Activated T-helper 17 cell treated with anti-CD3 and anti-CD28 coated beads, Interleukin-2, amount 50 U/mL, for 72 hours (primary cell): ENCODE measurements around the gene ATP9B. TPM values are rescaled to one million over a fixed set of nuclear protein-coding genes. Genes with fewer than 3 reads are reported as not detected.
"Not testable (repeated sequence)": the region's sequence is repeated elsewhere in the genome, so short reads cannot be mapped to it uniquely, and the experiment has no call there.

Source experiments
- ATAC-seq: fragments of 150-1000 bp; cut with Tn5 transposase; replicated peaks from 2 replicates; pipeline ENCODE4 v1.10.0; 2021; ENCODE audit warnings: mild to moderate bottlenecking, moderate library complexity
- H3K27ac Mint-ChIP-seq: one replicate; pipeline ENCODE4 v1.8.0; 2022; ENCODE audit warnings: mixed read lengths
- H3K27me3 Mint-ChIP-seq: one replicate; pipeline ENCODE4 v1.8.0; 2022; ENCODE audit warnings: mixed read lengths
- H3K36me3 Mint-ChIP-seq: one replicate; pipeline ENCODE4 v1.8.0; 2022; ENCODE audit warnings: low read depth, mild to moderate bottlenecking, mixed read lengths
- H3K4me1 Mint-ChIP-seq: one replicate; pipeline ENCODE4 v1.8.0; 2022; ENCODE audit warnings: mixed read lengths
- H3K4me3 Mint-ChIP-seq: one replicate; pipeline ENCODE4 v1.8.0; 2022; ENCODE audit warnings: mild to moderate bottlenecking, mixed read lengths
- H3K9me3 Mint-ChIP-seq: one replicate; pipeline ENCODE4 v1.8.0; 2022; ENCODE audit warnings: mixed read lengths
- total RNA-seq, 2 donors: library from RNA; stranded (reverse); gene quantifications; one replicate each; pipeline ENCODE4 v1.2.3, GENCODE V29; 2022

ATP9B gene
- total RNA-seq, 2 donors from 2014 or later: 23.3 to 29.4 TPM

- H3K27me3 Mint-ChIP-seq: no peaks in the 10 kb centered on the region
- no peak overlapping the region for H3K27ac Mint-ChIP-seq
- H3K36me3 Mint-ChIP-seq: no peaks in the 10 kb centered on the region
- peaks cover 5% of the 10 kb centered on the region for H3K4me1 Mint-ChIP-seq
- no peak overlapping the region for H3K4me3 Mint-ChIP-seq
- H3K9me3 Mint-ChIP-seq: no peaks in the 10 kb centered on the region
- ATAC-seq: no peak
Observed at GRCh38 chr18:79242246-79242645, 173.1 kb downstream of the ATP9B start.

GRCh38 chr18:79245517-79246001 is 176.4 kb downstream of the ATP9B start:
- Mint-ChIP-seq H3K9me3 (no peaks in the 10 kb centered on the region), H3K4me1 (peaks cover 6% of the 10 kb centered on the region), H3K27ac (no peak overlapping the region), H3K36me3 (no peaks in the 10 kb centered on the region), H3K4me3 (peak overlapping the region; percentile 47), H3K27me3 (no peaks in the 10 kb centered on the region)
- ATAC-seq: peak; percentile 14

- ATAC-seq: peak; percentile 98
- Mint-ChIP-seq H3K4me1 (peaks cover 9% of the 10 kb centered on the region), H3K9me3 (no peaks in the 10 kb centered on the region), H3K4me3 (peak overlapping the region; percentile 78), H3K27ac (peak overlapping the region; percentile 78), H3K36me3 (no peaks in the 10 kb centered on the region), H3K27me3 (no peaks in the 10 kb centered on the region)
Observed at GRCh38 chr18:79246309-79247108, 177.3 kb downstream of the ATP9B start.

- H3K27me3 Mint-ChIP-seq: no peaks in the 10 kb centered on the region
- H3K36me3 Mint-ChIP-seq: peaks cover 11% of the 10 kb centered on the region
- peaks cover 9% of the 10 kb centered on the region for H3K4me1 Mint-ChIP-seq
- H3K27ac Mint-ChIP-seq: no peak overlapping the region
- no peaks in the 10 kb centered on the region for H3K9me3 Mint-ChIP-seq
- H3K4me3 Mint-ChIP-seq: no peak overlapping the region
- ATAC-seq: no peak
Observed at GRCh38 chr18:79248495-79249060, 179.4 kb downstream of the ATP9B start.

GRCh38 chr18:79250301-79250981 is 181.2 kb downstream of the ATP9B start:
- Mint-ChIP-seq H3K36me3 (peaks cover 25% of the 10 kb centered on the region), H3K9me3 (no peaks in the 10 kb centered on the region), H3K4me3 (no peak overlapping the region), H3K27ac (no peak overlapping the region), H3K27me3 (no peaks in the 10 kb centered on the region), H3K4me1 (peaks cover 9% of the 10 kb centered on the region)
- ATAC-seq: no peak

GRCh38 chr18:79251021-79251420 is 181.8 kb downstream of the ATP9B start:
- H3K4me3 Mint-ChIP-seq: no peak overlapping the region
- H3K27me3 Mint-ChIP-seq: no peaks in the 10 kb centered on the region
- no peak for ATAC-seq
- H3K4me1 Mint-ChIP-seq: peaks cover 9% of the 10 kb centered on the region
- H3K9me3 Mint-ChIP-seq: no peaks in the 10 kb centered on the region
- peaks cover 27% of the 10 kb centered on the region for H3K36me3 Mint-ChIP-seq
- no peak overlapping the region for H3K27ac Mint-ChIP-seq

GRCh38 chr18:79252904-79253633 is 183.9 kb downstream of the ATP9B start:
- ATAC-seq: no peak
- Mint-ChIP-seq H3K4me1 (peaks cover 4% of the 10 kb centered on the region), H3K4me3 (no peak overlapping the region), H3K27ac (no peak overlapping the region), H3K27me3 (no peaks in the 10 kb centered on the region), H3K9me3 (no peaks in the 10 kb centered on the region), H3K36me3 (peaks cover 34% of the 10 kb centered on the region)

GRCh38 chr18:79257480-79257879 is 188.3 kb downstream of the ATP9B start:
- H3K9me3 Mint-ChIP-seq: no peaks in the 10 kb centered on the region
- H3K4me3 Mint-ChIP-seq: no peak overlapping the region
- no peak overlapping the region for H3K27ac Mint-ChIP-seq
- peaks cover 49% of the 10 kb centered on the region for H3K36me3 Mint-ChIP-seq
- H3K4me1 Mint-ChIP-seq: peaks cover 5% of the 10 kb centered on the region
- no peak for ATAC-seq
- H3K27me3 Mint-ChIP-seq: no peaks in the 10 kb centered on the region

GRCh38 chr18:79258447-79258846 is 189.3 kb downstream of the ATP9B start:
- Mint-ChIP-seq H3K36me3 (peaks cover 41% of the 10 kb centered on the region), H3K27ac (no peak overlapping the region), H3K27me3 (no peaks in the 10 kb centered on the region), H3K9me3 (no peaks in the 10 kb centered on the region), H3K4me1 (peaks cover 5% of the 10 kb centered on the region), H3K4me3 (no peak overlapping the region)
- ATAC-seq: no peak

GRCh38 chr18:79259218-79259617 is 190.0 kb downstream of the ATP9B start:
- Mint-ChIP-seq H3K27me3 (no peaks in the 10 kb centered on the region), H3K4me1 (peaks cover 5% of the 10 kb centered on the region), H3K9me3 (no peaks in the 10 kb centered on the region), H3K27ac (no peak overlapping the region), H3K36me3 (peaks cover 38% of the 10 kb centered on the region), H3K4me3 (no peak overlapping the region)
- ATAC-seq: no peak

- peak overlapping the region; percentile 51 for H3K27ac Mint-ChIP-seq
- no peak for ATAC-seq
- no peaks in the 10 kb centered on the region for H3K9me3 Mint-ChIP-seq
- H3K4me1 Mint-ChIP-seq: peaks cover 5% of the 10 kb centered on the region
- no peaks in the 10 kb centered on the region for H3K27me3 Mint-ChIP-seq
- no peak overlapping the region for H3K4me3 Mint-ChIP-seq
- peaks cover 38% of the 10 kb centered on the region for H3K36me3 Mint-ChIP-seq
Observed at GRCh38 chr18:79260023-79260422, 190.8 kb downstream of the ATP9B start.

GRCh38 chr18:79260510-79260909 is 191.3 kb downstream of the ATP9B start:
- no peaks in the 10 kb centered on the region for H3K27me3 Mint-ChIP-seq
- H3K4me3 Mint-ChIP-seq: no peak overlapping the region
- peaks cover 38% of the 10 kb centered on the region for H3K36me3 Mint-ChIP-seq
- no peaks in the 10 kb centered on the region for H3K9me3 Mint-ChIP-seq
- no peak for ATAC-seq
- peaks cover 5% of the 10 kb centered on the region for H3K4me1 Mint-ChIP-seq
- H3K27ac Mint-ChIP-seq: no peak overlapping the region

- H3K27ac Mint-ChIP-seq, H3K9me3 Mint-ChIP-seq, ATAC-seq, H3K27me3 Mint-ChIP-seq, H3K4me3 Mint-ChIP-seq: not testable (repeated sequence)
- H3K4me1 Mint-ChIP-seq: peaks cover 11% of the 10 kb centered on the region
- peaks cover 35% of the 10 kb centered on the region for H3K36me3 Mint-ChIP-seq
Observed at GRCh38 chr18:79265068-79265467, 195.9 kb downstream of the ATP9B start.

- H3K27me3 Mint-ChIP-seq, H3K27ac Mint-ChIP-seq, H3K9me3 Mint-ChIP-seq, H3K4me3 Mint-ChIP-seq, ATAC-seq: not testable (repeated sequence)
- peaks cover 37% of the 10 kb centered on the region for H3K36me3 Mint-ChIP-seq
- H3K4me1 Mint-ChIP-seq: peaks cover 20% of the 10 kb centered on the region
Observed at GRCh38 chr18:79271812-79272211, 202.6 kb downstream of the ATP9B start.
